ENCODE measurements around the gene ISOC2.

DNA sequence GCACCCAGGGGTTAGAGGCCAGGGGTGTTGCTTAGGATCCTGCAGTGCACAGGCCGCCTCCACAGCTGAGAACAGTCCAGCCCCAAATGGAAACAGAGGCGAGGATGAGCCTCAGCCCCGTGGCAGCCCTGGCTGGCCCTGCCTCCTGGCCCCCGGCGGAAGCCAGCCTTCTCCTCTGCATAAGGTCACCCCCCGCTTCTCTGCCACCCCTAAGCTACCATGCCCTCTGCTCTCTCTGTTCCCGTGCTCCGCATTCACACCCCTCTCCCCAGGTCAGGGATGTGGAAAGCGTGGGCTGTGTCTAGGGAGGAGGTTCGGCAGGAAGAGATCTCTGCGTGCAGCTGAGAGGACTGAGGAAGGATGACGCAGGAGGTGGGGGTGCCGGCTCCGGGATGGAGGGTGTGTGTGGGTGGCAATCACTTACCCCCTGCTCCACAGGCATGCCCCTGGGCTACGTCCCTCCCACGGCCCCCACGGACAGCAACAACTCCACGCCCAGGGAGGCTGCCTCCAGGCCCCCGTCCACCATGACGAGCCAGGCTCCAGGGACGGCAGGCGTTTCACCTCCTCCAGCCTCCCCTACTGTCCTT lies 32.8 kb upstream of the ISOC2 start:
- TF ChIP-seq, protein P1, sequence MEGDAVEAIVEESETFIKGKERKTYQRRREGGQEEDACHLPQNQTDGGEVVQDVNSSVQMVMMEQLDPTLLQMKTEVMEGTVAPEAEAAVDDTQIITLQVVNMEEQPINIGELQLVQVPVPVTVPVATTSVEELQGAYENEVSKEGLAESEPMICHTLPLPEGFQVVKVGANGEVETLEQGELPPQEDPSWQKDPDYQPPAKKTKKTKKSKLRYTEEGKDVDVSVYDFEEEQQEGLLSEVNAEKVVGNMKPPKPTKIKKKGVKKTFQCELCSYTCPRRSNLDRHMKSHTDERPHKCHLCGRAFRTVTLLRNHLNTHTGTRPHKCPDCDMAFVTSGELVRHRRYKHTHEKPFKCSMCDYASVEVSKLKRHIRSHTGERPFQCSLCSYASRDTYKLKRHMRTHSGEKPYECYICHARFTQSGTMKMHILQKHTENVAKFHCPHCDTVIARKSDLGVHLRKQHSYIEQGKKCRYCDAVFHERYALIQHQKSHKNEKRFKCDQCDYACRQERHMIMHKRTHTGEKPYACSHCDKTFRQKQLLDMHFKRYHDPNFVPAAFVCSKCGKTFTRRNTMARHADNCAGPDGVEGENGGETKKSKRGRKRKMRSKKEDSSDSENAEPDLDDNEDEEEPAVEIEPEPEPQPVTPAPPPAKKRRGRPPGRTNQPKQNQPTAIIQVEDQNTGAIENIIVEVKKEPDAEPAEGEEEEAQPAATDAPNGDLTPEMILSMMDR (conservative IDR thresholded peaks at IDR 0.05; ENCODE audit: low read length): no peak
- TF ChIP-seq EZH2phosphoT487 (IDR thresholded peaks at IDR 0.05; ENCODE audit: borderline replicate concordance): no peak
